OCI-LY1 (cell line): Measurements from ENCODE around the gene EPOP.
"Not testable (repeated sequence)": the region's sequence is repeated elsewhere in the genome, so short reads cannot be mapped to it uniquely, and the experiment has no call there.

Experiments used
- H2AFZ ChIP-seq: fragments of 200-600 bp; sonication (generic), shearing (Covaris generic); 2 replicates; pipeline ENCODE4 v1.6.0; 2014; ENCODE audit warnings: antibody characterized with exemption, mild to moderate bottlenecking, low read length
- H3F3A ChIP-seq: fragments of 200-600 bp; sonication (generic), shearing (Covaris generic); 2 replicates; pipeline ENCODE4 v1.6.0; 2014; ENCODE audit warnings: mild to moderate bottlenecking, antibody characterized with exemption, low read length, moderate library complexity; ENCODE audit not compliant: insufficient read depth
- H3K27ac ChIP-seq: fragments of 200-600 bp; sonication (generic); 2 replicates; pipeline ENCODE4 v1.5.1; 2014; ENCODE audit warnings: low read length, mixed run types, mild to moderate bottlenecking, low read depth; ENCODE audit not compliant: poor library complexity, severe bottlenecking
- H3K27me3 ChIP-seq: fragments of 200-600 bp; sonication (generic); 2 replicates; pipeline ENCODE4 v1.6.0; 2014; ENCODE audit warnings: antibody characterized with exemption, mild to moderate bottlenecking, low read length, moderate library complexity; ENCODE audit not compliant: insufficient read depth
- H3K36me3 ChIP-seq: fragments of 200-600 bp; sonication (generic); 2 replicates; pipeline ENCODE4 v1.6.1; 2014; ENCODE audit warnings: mild to moderate bottlenecking, antibody characterized with exemption, low read length, moderate library complexity, mixed read lengths; ENCODE audit not compliant: insufficient read depth
- H3K4me1 ChIP-seq: fragments of 200-600 bp; sonication (generic); 2 replicates; pipeline ENCODE4 v1.5.1; 2014; ENCODE audit warnings: mild to moderate bottlenecking, low read length, moderate library complexity; ENCODE audit not compliant: insufficient read depth, severe bottlenecking
- H3K4me2 ChIP-seq: fragments of 200-600 bp; sonication (generic), shearing (Covaris generic); 2 replicates; pipeline ENCODE4 v1.6.1; 2014; ENCODE audit warnings: low read length
- H3K4me3 ChIP-seq: fragments of 200-600 bp; sonication (generic); 2 replicates; pipeline ENCODE4 v1.5.1; 2014; ENCODE audit warnings: low read length, low read depth, mild to moderate bottlenecking, mixed read lengths; ENCODE audit not compliant: poor library complexity, severe bottlenecking
- H3K79me2 ChIP-seq: fragments of 200-600 bp; shearing (Covaris generic); 2 replicates; pipeline ENCODE4 v1.6.1; 2016; ENCODE audit warnings: mixed run types, low read length, mixed read lengths; ENCODE audit not compliant: insufficient read depth
- H3K9ac ChIP-seq: fragments of 200-600 bp; sonication (generic), shearing (Covaris generic); 2 replicates; pipeline ENCODE4 v1.6.1; 2014; ENCODE audit warnings: mild to moderate bottlenecking, low read length, mixed read lengths
- H3K9me2 ChIP-seq: fragments of 200-600 bp; sonication (generic), shearing (Covaris generic); 2 replicates; pipeline ENCODE4 v1.6.1; 2014; ENCODE audit warnings: low read depth, mild to moderate bottlenecking, low read length, mixed read lengths
- H3K9me3 ChIP-seq: fragments of 200-600 bp; shearing (Covaris generic); 2 replicates; pipeline ENCODE4 v1.6.1; 2014; ENCODE audit warnings: low read length, mixed read lengths
- H4K20me1 ChIP-seq: fragments of 200-600 bp; sonication (generic), shearing (Covaris generic); 2 replicates; pipeline ENCODE4 v1.6.0; 2016; ENCODE audit warnings: mild to moderate bottlenecking, low read length; ENCODE audit not compliant: insufficient read depth
- CTCF ChIP-seq: fragments of 200-600 bp; sonication (generic), shearing (Covaris generic); IDR thresholded peaks from 2 replicates; pipeline ENCODE4 v1.5.1; 2017; ENCODE audit warnings: mild to moderate bottlenecking, antibody characterized with exemption, low read length, moderate library complexity, mixed read lengths
- EZH2 ChIP-seq: fragments of 200-600 bp; sonication (generic), shearing (Covaris generic); IDR thresholded peaks from 2 replicates; pipeline ENCODE4 v1.8.0; 2017; ENCODE audit warnings: borderline replicate concordance, mixed run types, mild to moderate bottlenecking, antibody characterized with exemption, low read length, moderate library complexity, mixed read lengths

The EPOP gene

GRCh38 chr17:38654411-38655398 lies 20.1 kb downstream of the EPOP start:
- no peak overlapping the region for H3K27ac ChIP-seq
- H3K4me3 ChIP-seq: no peak overlapping the region
- peak overlapping the region; percentile 2; the same call in 1 of the 2 replicates for H3K4me2 ChIP-seq

GRCh38 chr17:38653679-38654078 lies 21.1 kb downstream of the EPOP start:
- no peak overlapping the region for H3K9ac ChIP-seq
- H2AFZ ChIP-seq: no peak overlapping the region
- TF ChIP-seq CTCF (no peak), EZH2 (no peak)
- H3K9me3 ChIP-seq: no peaks in the 10 kb centered on the region
- no peak overlapping the region for H3K27ac ChIP-seq
- no peaks in the 10 kb centered on the region for H4K20me1 ChIP-seq
- H3K4me2 ChIP-seq: no peak overlapping the region
- no peaks in the 10 kb centered on the region for H3K27me3 ChIP-seq
- H3K36me3 ChIP-seq: no peaks in the 10 kb centered on the region
- H3K4me1 ChIP-seq: peaks cover 25% of the 10 kb centered on the region
- no peaks in the 10 kb centered on the region for H3K79me2 ChIP-seq
- no peak overlapping the region for H3K4me3 ChIP-seq
- no peaks in the 10 kb centered on the region for H3K9me2 ChIP-seq
- H3F3A ChIP-seq: no peaks in the 10 kb centered on the region

More at GRCh38 chr17:38654411-38655398, 20.1 kb downstream of the EPOP start:
- TF ChIP-seq CTCF (no peak), EZH2 (no peak)
- Histone ChIP-seq H2AFZ (no peak overlapping the region), H3F3A (no peaks in the 10 kb centered on the region), H3K9ac (no peak overlapping the region), H3K27me3 (no peaks in the 10 kb centered on the region), H3K9me2 (no peaks in the 10 kb centered on the region), H3K36me3 (no peaks in the 10 kb centered on the region), H3K79me2 (no peaks in the 10 kb centered on the region), H3K4me1 (peaks cover 25% of the 10 kb centered on the region), H3K9me3 (no peaks in the 10 kb centered on the region), H4K20me1 (no peaks in the 10 kb centered on the region)

- Histone ChIP-seq H3K27me3 (no peaks in the 10 kb centered on the region), H3K79me2 (no peaks in the 10 kb centered on the region), H3K9ac (no peak overlapping the region), H3K4me1 (peaks cover 25% of the 10 kb centered on the region), H3K9me3 (no peaks in the 10 kb centered on the region), H4K20me1 (no peaks in the 10 kb centered on the region), H3K4me3 (no peak overlapping the region), H3K9me2 (no peaks in the 10 kb centered on the region), H3F3A (no peaks in the 10 kb centered on the region), H3K4me2 (no peak overlapping the region), H2AFZ (no peak overlapping the region), H3K36me3 (no peaks in the 10 kb centered on the region), H3K27ac (no peak overlapping the region)
- no peak for TF ChIP-seq CTCF
- TF ChIP-seq EZH2: no peak
Measured at GRCh38 chr17:38653230-38653629, 21.5 kb downstream of the EPOP start.

- H3K4me2 ChIP-seq: not testable (repeated sequence)
Measured at GRCh38 chr17:38650653-38651173, 24.0 kb downstream of the EPOP start.

More at GRCh38 chr17:38650653-38651173, 24.0 kb downstream of the EPOP start:
- not testable (repeated sequence) for H3K9me3 ChIP-seq, H2AFZ ChIP-seq, H3K79me2 ChIP-seq, H4K20me1 ChIP-seq, H3K4me3 ChIP-seq, H3F3A ChIP-seq, H3K27me3 ChIP-seq, H3K9ac ChIP-seq, H3K9me2 ChIP-seq, H3K27ac ChIP-seq, H3K4me1 ChIP-seq, H3K36me3 ChIP-seq
